CD4-positive, CD25-positive, alpha-beta regulatory T cell (primary cell): Measurements from ENCODE around the gene ZNF333. TPM values are rescaled to one million over a fixed set of nuclear protein-coding genes. Genes with fewer than 3 reads are reported as not detected.

ENCODE experiments used
- ATAC-seq, 2 donors: fragments of 150-1000 bp; cut with Tn5 transposase; one replicate each; pipeline ENCODE4 v1.10.0; 2021; ENCODE audit warnings: low read depth in 2 of 2, moderate number of reproducible peaks in 2 of 2, moderate library complexity in 1 of 2
- DNase-seq, 3 donors: peaks; one replicate each; pipeline versions ENCODE4 v3.0.0 to v3.0.0-alpha.2; 2012 to 2022; ENCODE audit warnings: mixed read lengths in 1 of 3
- H3K27ac ChIP-seq: one replicate; pipeline ENCODE4 v1.7.0; 2013; ENCODE audit warnings: mild to moderate bottlenecking, low read length; ENCODE audit not compliant: insufficient read depth, poor library complexity, severe bottlenecking
- H3K27me3 ChIP-seq: one replicate; pipeline ENCODE4 v1.7.0; 2013; ENCODE audit warnings: low read length; ENCODE audit not compliant: control insufficient read depth, insufficient read depth
- H3K36me3 ChIP-seq: one replicate; pipeline ENCODE4 v1.7.0; 2013; ENCODE audit warnings: mild to moderate bottlenecking, low read length, moderate library complexity; ENCODE audit not compliant: control insufficient read depth, insufficient read depth
- H3K4me1 ChIP-seq: 2 replicates; pipeline ENCODE4 v1.7.0; 2013; ENCODE audit warnings: mild to moderate bottlenecking, low read length; ENCODE audit not compliant: insufficient read depth, control insufficient read depth, poor library complexity, severe bottlenecking
- H3K4me3 ChIP-seq: one replicate; pipeline ENCODE4 v1.7.0; 2013; ENCODE audit warnings: low read depth, mild to moderate bottlenecking, low read length, moderate library complexity
- H3K9me3 ChIP-seq, 2 experiments: 1 replicate in 1 of 2; 2 replicates in 1 of 2; pipeline ENCODE4 v1.7.0; 2013; ENCODE audit warnings: low read length in 2 of 2, mild to moderate bottlenecking in 1 of 2, moderate library complexity in 1 of 2; ENCODE audit not compliant: control insufficient read depth in 2 of 2
- H3K27ac Mint-ChIP-seq, 3 donors: one replicate each; pipeline ENCODE4 v1.8.0; 2020 to 2022; ENCODE audit warnings: mild to moderate bottlenecking in 3 of 3, mixed read lengths in 3 of 3, moderate library complexity in 2 of 3
- H3K27me3 Mint-ChIP-seq: one replicate; pipeline ENCODE4 v1.8.0; 2022; ENCODE audit warnings: mild to moderate bottlenecking, mixed read lengths
- H3K36me3 Mint-ChIP-seq: one replicate; pipeline ENCODE4 v1.8.0; 2020; ENCODE audit warnings: mixed read lengths
- H3K4me1 Mint-ChIP-seq, 4 donors: one replicate each; pipeline ENCODE4 v1.8.0; 2020 to 2022; ENCODE audit warnings: mixed read lengths in 4 of 4, mild to moderate bottlenecking in 1 of 4
- H3K4me3 Mint-ChIP-seq, 4 donors: one replicate each; pipeline ENCODE4 v1.8.0; 2020 to 2022; ENCODE audit warnings: mild to moderate bottlenecking in 4 of 4, mixed read lengths in 4 of 4, moderate library complexity in 3 of 4
- H3K9me3 Mint-ChIP-seq, 7 donors: one replicate each; pipeline ENCODE4 v1.8.0; 2020 to 2022; ENCODE audit warnings: mixed read lengths in 7 of 7, mild to moderate bottlenecking in 3 of 7, moderate library complexity in 2 of 7
- polyA plus RNA-seq, 4 donors: library from polyadenylated mRNA; unstranded; fragments of 300-500 nt; fragmentation: Illumina TruSeq; gene quantifications; one replicate each; pipeline ENCODE4 v1.2.3, GENCODE V29; 2021
- total RNA-seq: library from RNA; stranded (reverse); gene quantifications from one replicate; pipeline ENCODE4 v1.2.3, GENCODE V29; 2022

The ZNF333 gene
- total and polyA plus RNA-seq, 5 donors from 2014 or later: 8.1 to 24.7 (median 10.5) TPM

GRCh38 chr19:14782626-14783409, 93.0 kb downstream of the ZNF333 start:
- H3K36me3 ChIP-seq: no peaks in the 10 kb centered on the region
- H3K36me3 Mint-ChIP-seq: no peaks in the 10 kb centered on the region
- H3K4me3 Mint-ChIP-seq: no peak overlapping the region
- H3K27ac Mint-ChIP-seq: no peak overlapping the region
- peaks cover 0 to 4% (median 0%) of the 10 kb centered on the region in 7 donors for H3K9me3 Mint-ChIP-seq
- peaks cover 41% of the 10 kb centered on the region for H3K27me3 Mint-ChIP-seq
- H3K27me3 ChIP-seq: no peaks in the 10 kb centered on the region
- no peak for DNase-seq
- H3K9me3 ChIP-seq: no peaks in the 10 kb centered on the region
- no peak overlapping the region for H3K4me3 ChIP-seq
- no peak for ATAC-seq
- no peak overlapping the region for H3K27ac ChIP-seq
- peaks cover 0 to 14% (median 7%) of the 10 kb centered on the region in 4 donors for H3K4me1 Mint-ChIP-seq
- H3K4me1 ChIP-seq: peaks cover 3% of the 10 kb centered on the region

Other genes with a start within 250 kb of the ZNF333 start
- gene PTGER1, start 214.7 kb upstream of the ZNF333 start, total RNA-seq: not detected
- gene PTGER1, start 214.7 kb upstream of the ZNF333 start, polyA plus RNA-seq: not detected
- 37.5 TPM for gene GIPC1, start 193.9 kb upstream of the ZNF333 start, total RNA-seq
- 10 to 100 TPM; 44.0 to 62.0 (median 55.7) TPM for gene GIPC1, start 193.9 kb upstream of the ZNF333 start, polyA plus RNA-seq
- 754 TPM for gene DNAJB1, start 171.7 kb upstream of the ZNF333 start, total RNA-seq
- 100 to 1,000 TPM; 302 to 349 (median 332) TPM for gene DNAJB1, start 171.7 kb upstream of the ZNF333 start, polyA plus RNA-seq
- 159 TPM for gene TECR, start 160.5 kb upstream of the ZNF333 start, total RNA-seq
- gene TECR, start 160.5 kb upstream of the ZNF333 start, polyA plus RNA-seq: 100 to 1,000 TPM; 304 to 351 (median 335) TPM
- 51.4 TPM for gene NDUFB7, start 118.0 kb upstream of the ZNF333 start, total RNA-seq
- 100 to 1,000 TPM; 196 to 238 (median 218) TPM for gene NDUFB7, start 118.0 kb upstream of the ZNF333 start, polyA plus RNA-seq
- 0.25 TPM for gene CLEC17A, start 107.0 kb upstream of the ZNF333 start, total RNA-seq
- not detected for gene CLEC17A, start 107.0 kb upstream of the ZNF333 start, polyA plus RNA-seq
- gene ADGRE3, start 15.2 kb upstream of the ZNF333 start, total RNA-seq: not detected
- not detected for gene ADGRE3, start 15.2 kb upstream of the ZNF333 start, polyA plus RNA-seq
- gene ADGRE2, start 88.5 kb downstream of the ZNF333 start, total RNA-seq: 2.1 TPM
- gene ADGRE2, start 88.5 kb downstream of the ZNF333 start, polyA plus RNA-seq: under 1 TPM in 1 of 4 donors, not detected in 3; 0.18 TPM
- gene OR7A5, start 145.1 kb downstream of the ZNF333 start, total RNA-seq: not detected
- gene OR7A5, start 145.1 kb downstream of the ZNF333 start, polyA plus RNA-seq: not detected
- gene OR7C1, start 145.1 kb downstream of the ZNF333 start, total RNA-seq: not detected
- gene OR7C1, start 145.1 kb downstream of the ZNF333 start, polyA plus RNA-seq: not detected
- gene OR7A10, start 158.9 kb downstream of the ZNF333 start, total RNA-seq: not detected
- gene OR7A10, start 158.9 kb downstream of the ZNF333 start, polyA plus RNA-seq: not detected
- not detected for gene OR7A17, start 196.1 kb downstream of the ZNF333 start, total RNA-seq
- gene OR7A17, start 196.1 kb downstream of the ZNF333 start, polyA plus RNA-seq: not detected